Stimulated activated CD8-positive, alpha-beta memory T cell treated with anti-CD3 and anti-CD28 coated beads, Interleukin-4, amount 100 ng/mL, for 48 hours (primary cell): ENCODE data around the gene TMPRSS12.
"Not testable (repeated sequence)": the region's sequence is repeated elsewhere in the genome, so short reads cannot be mapped to it uniquely, and the experiment has no call there.

Experiments
- DNase-seq: peaks from one replicate; pipeline ENCODE4 v3.0.0-alpha.2; 2020

The TMPRSS12 gene

DNA sequence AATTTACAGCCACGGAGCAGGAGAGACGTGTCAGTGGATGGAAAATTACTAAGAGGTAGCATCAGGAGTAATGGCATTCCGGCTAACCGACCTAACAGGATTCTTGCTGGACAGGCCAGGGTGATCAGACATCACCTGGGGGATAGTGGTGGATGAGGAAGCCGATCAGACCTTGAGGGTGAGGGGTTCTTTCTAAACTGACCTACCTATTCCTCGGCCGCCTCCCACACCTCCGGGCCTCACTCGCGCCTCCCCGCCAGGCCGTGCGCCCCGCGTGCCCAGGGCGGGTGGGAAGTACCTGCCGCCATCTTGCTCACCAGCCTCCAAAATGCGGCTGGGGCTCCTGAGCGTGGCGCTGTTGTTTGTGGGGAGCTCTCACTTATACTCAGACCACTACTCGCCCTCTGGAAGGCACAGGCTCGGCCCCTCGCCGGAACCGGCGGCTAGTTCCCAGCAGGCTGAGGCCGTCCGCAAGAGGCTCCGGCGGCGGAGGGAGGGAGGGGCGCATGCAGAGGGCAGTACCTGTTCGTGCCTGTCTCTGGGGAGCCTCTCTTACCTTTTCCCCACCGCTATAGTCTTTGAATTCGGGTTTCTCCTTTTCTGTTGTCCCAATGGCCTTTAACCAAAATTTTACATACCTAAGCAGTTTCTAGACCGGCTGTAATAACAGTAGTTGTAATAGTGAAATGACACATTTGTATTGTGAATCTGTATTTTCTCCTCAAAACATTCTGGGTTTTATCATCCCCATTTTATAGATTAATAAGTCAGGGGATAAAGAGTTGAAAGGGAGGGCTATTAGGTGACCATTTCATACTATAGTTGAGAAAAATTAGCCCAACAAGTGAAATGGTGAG lies at the start of gene TMPRSS12:
TMPRSS12 (plus strand) TSS at position 290 of the 857 bp plus-strand sequence; CDS start at position 329, 39 bp downstream.
- no peak for DNase-seq

DNA sequence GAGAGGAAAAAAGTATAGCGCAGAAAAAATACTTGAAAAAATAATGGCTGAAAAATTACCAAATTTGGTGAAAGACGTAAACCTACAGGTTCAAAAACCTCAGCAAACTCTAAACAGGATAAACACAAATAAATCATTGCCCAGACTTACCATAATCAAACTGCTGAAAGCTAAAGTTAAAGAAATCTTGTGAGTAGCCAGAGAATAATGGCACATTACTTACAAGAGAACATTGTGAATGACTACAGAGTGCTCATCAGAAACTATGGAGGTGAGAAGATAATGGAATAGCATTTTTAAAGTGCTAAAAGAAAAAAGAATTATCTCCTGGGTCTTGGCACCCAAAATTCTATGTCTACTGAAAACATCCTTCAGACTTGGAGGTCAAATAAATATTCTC lies 42.8 kb upstream of the TMPRSS12 start:
- no peak for DNase-seq

DNA sequence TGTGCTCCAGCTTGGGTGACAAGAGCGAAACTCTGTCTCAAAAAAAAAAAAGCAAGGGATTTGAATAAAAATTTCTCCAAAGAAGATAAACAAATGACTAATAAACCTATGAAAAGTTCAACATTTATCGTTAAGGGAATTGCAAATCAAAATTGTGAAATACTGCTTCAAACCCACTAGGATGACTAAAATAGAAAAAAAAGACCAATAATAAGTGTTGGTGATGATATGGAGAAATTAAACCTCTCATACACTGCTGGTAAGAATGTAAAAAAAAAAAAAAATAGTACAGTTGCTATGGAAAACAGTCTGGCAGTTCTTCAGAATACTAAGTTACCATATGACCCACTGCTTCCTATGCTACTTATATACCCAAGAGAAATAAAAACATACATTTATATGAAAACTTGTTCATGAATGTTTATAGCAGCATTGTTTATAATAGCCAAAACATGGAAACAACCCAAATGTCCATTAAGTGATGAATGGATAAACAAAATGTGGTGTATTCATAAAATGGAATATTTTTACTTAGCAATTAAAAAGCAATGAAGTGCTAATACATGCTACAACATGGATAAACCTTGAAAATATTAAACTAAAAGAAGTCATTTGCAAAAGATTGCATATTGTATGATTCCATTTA lies 39.4 kb upstream of the TMPRSS12 start:
- no peak for DNase-seq

GRCh38 chr12:50806176-50806575 lies 36.5 kb upstream of the TMPRSS12 start:
- no peak for DNase-seq

DNA sequence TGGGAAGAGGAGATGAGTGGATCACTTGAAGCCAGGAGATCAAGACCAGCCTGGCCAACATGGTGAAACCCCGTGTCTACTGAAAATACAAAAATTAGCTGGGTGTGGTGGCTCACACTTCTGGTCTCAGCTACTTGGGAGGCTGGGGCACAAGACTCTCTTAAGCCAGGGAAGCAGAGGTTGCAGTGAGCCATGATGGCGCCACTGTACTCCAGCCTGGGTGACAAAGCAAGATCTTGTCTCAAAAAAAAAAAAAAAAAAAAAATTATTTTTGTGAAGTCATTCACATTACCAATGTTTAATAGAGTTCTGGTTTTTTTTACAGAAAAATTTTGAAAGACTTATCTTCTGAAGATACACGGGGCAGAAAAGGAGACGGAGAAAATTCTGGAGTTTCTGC lies 33.6 kb upstream of the TMPRSS12 start:
- DNase-seq = not testable (repeated sequence)

- DNase-seq = not testable (repeated sequence)
Measured at GRCh38 chr12:50814921-50815320, 27.8 kb upstream of the TMPRSS12 start.

GRCh38 chr12:50820177-50820576 lies 22.5 kb upstream of the TMPRSS12 start:
- no peak for DNase-seq

GRCh38 chr12:50822082-50822481 lies 20.6 kb upstream of the TMPRSS12 start:
- no peak for DNase-seq

DNA sequence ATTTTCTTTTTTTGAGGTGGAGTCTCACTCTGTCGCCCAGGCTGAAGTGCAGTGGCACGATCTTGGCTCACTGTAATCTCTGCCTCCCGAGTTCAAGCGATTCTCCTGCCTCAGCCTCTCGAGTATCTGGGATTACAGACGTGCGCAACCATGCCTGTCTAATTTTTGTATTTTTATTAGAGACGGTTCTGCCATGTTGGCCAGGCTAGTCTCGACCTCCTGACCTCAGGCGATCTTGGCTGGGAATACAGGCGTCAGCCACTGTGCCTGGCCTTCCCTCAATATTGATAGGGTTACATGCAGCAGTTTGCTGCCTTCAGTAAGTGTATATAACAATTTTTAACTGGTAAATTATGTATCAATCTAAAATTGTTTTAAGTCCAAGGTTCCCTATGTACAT lies 19.0 kb upstream of the TMPRSS12 start:
- not testable (repeated sequence) for DNase-seq

DNA sequence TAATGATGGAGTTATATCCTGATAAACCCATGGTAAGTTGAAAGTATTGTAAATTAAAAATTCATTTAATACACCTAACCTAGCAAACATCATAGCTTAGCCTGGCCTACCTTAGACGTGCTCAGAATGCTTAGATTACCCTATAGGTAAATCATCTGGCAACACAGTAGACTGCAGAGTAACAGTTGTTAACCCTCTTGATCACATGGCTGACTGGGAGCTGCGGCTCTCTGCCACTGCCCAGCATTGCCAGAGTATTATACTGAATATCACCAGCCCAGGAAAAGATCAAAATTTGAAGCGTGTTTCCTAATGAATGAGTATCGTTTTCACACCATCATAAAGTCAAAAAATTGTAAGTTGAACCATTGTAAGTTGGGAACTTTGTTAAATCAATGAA lies 17.8 kb upstream of the TMPRSS12 start:
- DNase-seq = no peak

GRCh38 chr12:50825372-50825838 lies 17.3 kb upstream of the TMPRSS12 start:
- no peak for DNase-seq

DNA sequence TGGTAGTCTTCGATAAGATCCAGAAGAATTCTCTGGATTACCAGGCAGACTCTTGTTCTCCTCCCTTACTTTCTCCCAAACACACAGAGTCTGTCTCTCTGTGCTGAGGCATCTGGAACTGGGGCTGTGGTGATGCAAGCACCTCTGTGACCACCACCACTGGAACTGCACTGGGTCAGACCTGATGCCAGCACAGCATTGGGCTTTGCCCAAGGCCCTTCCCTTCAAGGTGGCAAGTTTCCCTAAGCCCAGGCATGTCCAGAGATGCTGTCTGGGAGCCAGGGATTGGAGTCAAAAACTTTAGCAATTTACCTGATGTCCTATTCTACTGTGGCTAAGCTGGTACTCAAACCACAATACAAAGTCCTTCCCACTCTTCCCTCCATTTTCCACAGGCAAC lies 14.6 kb upstream of the TMPRSS12 start:
- no peak for DNase-seq

GRCh38 chr12:50828886-50829285 lies 13.8 kb upstream of the TMPRSS12 start:
- DNase-seq = no peak

- not testable (repeated sequence) for DNase-seq
Measured at GRCh38 chr12:50833801-50834200, 8.9 kb upstream of the TMPRSS12 start.

- DNase-seq = no peak
Measured at GRCh38 chr12:50839042-50839441, 3.7 kb upstream of the TMPRSS12 start.

GRCh38 chr12:50840809-50841487 lies 1.8 kb upstream of the TMPRSS12 start:
- DNase-seq = no peak

GRCh38 chr12:50841716-50842531 lies 802 bp upstream of the TMPRSS12 start:
- DNase-seq = no peak

DNA sequence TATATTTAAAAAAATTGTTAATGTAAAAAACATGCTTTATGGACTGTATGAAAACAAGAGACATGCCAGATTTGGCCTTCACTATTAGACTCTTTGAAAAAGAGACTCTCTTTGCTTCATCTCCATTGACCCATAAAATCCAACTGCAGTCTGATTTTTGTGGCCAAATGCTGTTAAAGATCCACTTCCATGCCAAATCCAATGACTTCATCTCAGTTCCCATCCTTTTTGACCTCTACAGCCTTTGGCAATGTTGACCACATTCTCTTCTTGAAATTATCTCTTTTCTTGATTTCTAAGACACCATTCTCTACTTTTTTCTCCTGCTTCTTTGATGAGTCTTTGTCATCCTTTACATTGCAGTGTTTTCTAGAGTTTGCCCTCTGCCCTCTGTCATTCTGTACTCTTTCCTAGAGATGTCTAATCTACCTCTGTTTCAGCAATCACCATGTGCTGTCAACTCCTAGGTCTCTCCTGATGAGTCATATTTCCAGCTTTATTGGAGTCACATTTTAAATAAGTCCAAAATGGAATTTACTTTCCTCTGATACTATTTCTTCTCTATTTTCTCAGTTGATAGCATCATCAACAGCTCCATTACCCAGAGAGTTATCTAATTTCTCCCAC lies 2.4 kb downstream of the TMPRSS12 start:
- no peak for DNase-seq

- DNase-seq = no peak
Measured at GRCh38 chr12:50848963-50849362, 6.2 kb downstream of the TMPRSS12 start.

- not testable (repeated sequence) for DNase-seq
Measured at GRCh38 chr12:50855218-50855617, 12.5 kb downstream of the TMPRSS12 start.

- DNase-seq = not testable (repeated sequence)
Measured at GRCh38 chr12:50855679-50856078, 13.0 kb downstream of the TMPRSS12 start.
